NOMO-1 treated with dmso at 0.1 percent for 144 hours (cell line): ENCODE data around the gene EHF.
A peak's percentile ranks its signal among the peaks of the same experiment; 100 is the strongest.

Source experiments
- DNase-seq: peaks from one replicate; lab custom pipeline; 2025; ENCODE audit not compliant: unreplicated experiment; lab: John Stamatoyannopoulos, UW

The EHF gene

DNA sequence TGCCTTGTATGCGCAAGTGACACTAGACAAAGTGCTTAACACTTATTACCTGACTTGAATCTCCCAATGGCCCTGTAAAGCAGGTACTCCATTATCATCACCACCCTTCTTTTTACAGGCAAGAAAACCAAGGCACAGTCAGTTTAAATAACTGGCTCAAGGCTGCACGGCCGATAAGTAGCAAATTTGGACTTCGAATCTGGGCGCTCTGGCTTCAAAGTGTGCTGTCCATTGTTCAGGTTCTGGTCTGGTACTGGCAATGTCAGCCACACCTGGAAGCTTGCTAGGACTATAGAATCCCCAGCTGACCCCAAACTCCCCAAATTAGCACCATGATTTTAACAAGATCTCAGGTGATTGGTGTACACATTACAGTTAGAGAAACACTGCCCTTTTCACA lies 19.3 kb upstream of the EHF start:
- DNase-seq = no peak

DNA sequence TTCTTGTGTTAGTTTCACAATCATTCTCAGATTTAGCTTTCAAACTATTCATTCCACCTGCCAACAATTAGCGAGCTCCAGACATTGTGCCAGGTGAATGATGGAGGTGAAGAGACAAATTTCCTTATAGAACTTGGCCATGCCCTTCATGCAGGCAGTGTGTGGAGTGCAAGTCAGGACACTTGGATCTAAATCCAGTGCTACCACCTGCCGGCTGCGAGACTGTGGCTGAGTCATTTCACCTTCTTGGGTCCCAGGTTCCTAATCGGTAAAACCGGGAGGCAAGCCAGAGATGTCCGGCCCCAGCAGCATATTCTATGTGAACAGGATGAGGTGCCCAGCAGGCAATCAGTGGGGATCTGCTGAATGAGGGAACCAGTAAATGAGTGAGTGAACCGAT lies 18.6 kb upstream of the EHF start:
- DNase-seq = no peak

DNA sequence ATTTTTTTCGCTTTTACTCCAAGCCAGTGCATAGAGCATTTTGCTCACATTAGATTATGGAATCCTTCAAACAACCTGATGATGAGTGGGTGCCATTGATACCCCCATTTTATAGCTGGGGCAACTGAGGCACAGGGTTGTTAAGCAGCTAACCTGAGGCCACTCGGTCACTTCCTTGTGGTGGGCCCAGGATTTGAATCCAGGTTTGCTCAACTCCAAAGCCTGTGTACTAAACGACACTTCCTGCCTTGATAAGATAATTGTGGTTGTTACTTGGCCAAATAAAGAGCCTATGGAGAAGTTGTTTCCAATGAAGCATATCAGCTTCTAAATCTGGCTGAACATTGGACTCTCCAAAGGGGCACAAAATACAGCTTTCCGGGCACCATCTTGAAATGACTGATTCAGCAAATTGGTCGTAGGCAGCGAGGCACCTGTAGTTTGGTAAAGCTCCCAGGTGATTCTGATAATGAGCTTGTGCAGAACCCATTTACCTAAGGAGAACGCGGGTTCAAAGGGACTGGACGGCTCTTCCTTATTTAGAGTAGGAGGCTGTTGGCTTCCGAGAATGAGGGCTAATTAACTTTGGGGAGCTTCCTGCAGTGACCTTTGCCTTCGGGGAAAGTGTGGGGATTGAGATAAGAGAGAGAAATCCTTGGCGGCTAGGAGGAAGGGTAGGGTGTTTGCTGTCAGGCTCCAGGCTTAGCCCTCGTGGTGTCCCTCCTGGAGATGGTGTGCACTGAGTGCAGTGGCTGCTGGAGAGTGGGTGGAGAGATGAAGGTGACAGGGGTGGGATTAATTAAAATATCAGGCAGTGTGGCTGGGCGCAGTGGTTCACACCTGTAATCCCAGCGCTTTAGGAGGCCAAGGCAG lies 17.5 kb upstream of the EHF start:
- no peak for DNase-seq

DNA sequence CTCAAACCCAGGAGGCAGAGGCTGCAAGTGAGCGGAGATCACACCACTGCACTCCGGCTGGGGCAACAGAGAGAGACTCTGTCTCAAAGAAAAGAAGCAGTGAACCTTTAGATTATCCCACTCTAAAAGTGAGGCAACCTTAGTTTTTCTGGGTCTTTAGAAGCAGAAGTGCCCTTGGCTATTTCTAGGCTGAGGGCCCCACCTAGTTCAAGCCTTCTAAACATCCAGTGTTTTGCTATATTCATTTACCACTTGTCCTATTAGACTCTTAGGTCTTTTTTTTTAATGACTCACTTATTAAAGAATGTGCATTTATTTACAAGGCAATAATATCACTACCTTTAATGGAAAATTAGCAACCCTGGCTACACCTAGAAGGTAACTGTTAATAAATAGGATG lies 16.7 kb upstream of the EHF start:
- no peak for DNase-seq

DNA sequence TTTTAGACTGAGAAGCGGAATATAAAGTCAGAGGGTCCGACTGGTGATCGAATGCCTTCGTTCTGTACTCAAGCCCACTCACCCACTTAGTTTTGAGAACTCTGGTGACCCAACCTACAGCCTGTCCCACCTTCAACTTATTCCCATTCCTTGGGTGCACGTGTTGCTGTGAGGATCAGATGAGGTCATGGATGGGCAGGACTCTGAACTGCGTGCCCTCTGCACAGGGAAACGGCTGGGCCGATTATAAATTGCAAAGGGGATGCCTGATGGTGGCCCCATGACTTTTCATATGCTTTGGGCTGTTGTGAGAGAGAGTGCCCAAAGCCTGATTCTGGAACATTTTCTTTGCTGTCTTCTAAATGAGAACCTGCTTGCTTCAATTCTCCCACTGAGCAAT lies 16.0 kb upstream of the EHF start:
- DNase-seq = no peak

DNA sequence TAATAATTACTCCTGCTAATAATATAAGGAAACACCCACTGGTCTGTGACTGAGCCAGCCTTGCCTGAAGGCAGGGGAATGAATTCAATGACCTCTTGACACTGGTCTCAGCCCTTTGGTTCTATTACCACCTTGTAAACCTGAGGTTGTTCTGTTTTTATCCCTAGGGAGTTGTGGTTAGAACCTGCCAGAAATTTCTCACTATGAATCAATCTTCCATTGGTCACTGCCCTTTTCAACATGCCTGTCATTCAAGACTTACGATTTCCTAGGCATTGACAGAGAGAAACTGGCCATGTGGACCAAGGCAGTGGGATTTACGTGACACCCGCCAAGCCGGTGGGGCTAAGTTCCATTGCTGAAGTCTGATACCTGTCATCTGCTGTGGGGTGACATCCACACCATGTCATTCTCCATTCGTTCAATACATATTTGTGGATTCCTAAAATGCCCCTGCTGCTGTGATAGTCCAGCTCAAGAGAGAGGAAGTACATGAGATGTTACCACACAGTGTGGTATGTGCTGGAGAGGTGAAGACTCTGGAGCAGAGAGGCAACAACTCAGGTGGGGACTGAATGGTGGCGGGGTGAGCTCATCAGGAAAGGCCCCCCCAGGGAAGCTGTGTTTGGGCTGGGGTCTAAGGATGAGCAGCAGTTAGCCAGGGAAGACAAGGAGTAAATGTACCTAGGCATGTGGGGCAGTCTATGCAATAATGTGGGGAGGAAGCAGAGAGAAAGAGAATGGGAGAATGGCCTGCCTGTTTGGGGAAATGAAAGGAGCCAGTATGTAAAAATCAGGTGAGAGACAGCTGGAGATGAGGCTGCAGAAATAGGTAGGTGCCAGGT lies 15.2 kb upstream of the EHF start:
- DNase-seq = peak; percentile 30

DNA sequence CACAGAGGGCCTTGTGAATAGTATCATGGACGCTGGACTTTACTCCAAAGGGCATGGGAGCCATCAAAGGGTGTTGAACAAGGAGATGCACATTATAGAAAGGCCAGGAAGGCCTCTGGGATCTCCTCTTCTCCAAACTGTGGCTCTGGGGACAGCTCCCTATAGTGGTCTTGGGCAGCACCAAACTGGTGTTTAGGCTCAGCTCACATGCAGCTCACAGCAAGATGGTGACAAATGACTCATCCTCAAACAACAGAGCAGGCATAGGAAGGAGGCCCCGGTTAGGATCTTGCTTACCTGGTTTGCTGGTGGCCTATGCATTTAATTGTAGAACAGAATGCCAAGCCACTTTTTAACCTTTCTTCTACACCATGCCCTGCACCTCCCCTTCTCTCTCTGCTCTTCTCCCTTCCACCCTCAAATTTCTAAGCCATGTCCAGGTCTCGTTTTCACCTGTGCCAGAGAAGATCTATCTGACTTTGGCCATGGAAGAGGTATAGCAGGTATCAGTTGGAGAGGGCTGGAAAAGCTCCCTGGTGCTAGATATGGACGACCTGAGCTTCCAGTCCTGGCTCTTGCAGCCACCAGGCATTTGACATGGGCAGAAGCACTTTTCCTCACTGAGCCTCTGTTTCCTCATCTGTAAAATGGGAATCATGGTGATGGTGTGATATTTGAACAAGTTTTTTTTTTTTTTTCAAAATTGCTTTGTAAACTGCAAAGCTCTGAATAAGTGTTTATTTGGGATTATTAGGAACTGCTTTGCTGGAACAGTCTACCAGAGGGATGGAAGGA lies 14.4 kb upstream of the EHF start:
- DNase-seq = no peak

DNA sequence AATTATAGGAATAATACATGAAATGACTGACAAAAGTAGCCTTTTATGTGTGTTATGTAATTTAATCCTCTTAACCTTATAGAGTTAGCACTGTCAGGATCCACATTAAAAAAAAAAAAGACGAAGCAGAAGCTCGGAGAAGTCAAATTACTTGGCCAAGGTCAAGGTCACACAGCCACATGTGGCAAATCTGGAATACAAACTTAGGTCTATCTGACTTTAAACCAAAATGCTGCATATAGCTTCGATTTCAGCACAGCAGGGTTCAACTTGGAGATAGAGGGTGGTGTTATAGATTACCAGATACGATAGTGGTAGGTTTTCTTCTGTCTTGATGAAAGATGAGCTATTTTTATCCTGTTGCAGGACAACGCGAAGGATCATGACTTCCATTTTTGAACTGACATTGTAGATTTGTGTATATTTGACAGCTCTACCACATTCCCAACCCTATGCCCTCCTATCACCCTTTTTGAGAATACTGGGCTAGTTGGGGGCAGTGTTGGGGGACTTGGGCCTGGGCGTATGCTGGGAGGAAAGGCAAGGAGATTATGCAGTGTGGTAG lies 11.6 kb upstream of the EHF start:
- no peak for DNase-seq

DNA sequence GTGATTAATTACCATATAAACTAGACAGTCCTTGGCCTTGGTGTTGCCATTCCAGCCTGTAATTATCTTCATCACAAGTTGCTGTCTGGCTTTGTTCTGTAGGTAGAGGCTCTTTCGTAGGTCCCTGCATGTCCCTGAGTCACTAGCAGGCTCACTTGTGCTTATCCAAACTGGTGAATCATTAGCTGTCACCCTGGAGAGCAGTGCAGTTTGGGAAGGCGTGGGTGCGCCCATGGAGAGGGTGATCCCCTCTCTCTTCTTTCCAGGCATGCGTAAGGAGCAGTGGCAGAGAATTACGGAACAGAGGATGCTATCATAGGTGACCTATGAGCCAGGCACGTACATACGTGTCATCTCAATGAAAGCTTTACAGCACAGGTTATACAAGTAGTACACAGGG lies 11.0 kb upstream of the EHF start:
- no peak for DNase-seq

DNA sequence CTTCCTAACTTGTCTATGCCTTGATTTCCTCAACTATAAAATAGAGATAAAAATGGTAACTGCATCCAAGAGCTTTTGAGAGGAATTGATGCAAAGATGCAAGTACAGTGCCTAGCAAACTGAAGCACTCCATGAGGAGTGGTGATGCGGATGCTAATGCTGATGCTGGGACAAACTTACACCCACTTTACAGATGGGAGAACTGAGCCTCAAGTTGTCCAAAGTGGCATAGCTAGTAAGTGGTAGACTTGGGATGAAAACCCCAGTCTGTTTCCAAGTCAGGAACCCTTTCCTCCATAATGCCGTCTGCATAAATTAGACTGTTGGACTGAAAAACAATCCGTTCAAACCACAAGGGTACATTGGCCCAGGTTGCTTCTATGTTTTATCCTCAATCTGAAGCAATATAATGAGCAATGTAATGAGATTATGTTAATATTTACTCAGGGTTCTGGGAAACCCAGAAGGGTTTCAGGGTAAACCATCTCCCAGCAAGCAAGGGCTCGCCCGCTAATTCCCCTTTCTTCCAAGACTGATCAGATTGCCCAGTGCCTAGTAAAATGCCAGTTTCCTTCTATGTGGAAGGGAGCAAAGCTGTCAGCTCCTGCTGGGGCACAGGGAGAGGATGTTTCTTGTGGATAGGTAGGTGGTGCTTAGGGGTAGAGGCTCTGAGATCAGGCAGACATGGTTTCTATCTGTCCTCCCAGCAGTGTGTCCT lies 10.4 kb upstream of the EHF start:
- no peak for DNase-seq

DNA sequence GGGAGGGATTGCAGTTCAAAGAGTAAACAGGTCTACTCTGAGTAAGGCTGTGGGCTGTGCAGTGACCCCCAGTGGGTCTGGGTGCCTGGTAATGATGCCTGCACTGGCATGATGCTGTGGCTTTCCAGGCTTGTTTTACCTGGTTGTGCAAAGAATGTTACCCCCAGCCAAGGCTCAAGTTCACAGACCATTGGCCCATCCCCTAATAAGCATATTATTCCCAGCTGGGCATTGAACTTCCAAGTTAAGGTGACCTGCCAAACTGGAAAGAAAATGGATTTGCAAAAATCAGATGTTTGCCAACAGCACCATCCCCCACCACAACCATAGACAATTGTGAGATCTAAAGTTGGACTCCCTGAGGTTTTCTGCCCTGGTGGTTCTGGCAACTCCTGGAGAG lies 7.9 kb upstream of the EHF start:
- DNase-seq = no peak

DNA sequence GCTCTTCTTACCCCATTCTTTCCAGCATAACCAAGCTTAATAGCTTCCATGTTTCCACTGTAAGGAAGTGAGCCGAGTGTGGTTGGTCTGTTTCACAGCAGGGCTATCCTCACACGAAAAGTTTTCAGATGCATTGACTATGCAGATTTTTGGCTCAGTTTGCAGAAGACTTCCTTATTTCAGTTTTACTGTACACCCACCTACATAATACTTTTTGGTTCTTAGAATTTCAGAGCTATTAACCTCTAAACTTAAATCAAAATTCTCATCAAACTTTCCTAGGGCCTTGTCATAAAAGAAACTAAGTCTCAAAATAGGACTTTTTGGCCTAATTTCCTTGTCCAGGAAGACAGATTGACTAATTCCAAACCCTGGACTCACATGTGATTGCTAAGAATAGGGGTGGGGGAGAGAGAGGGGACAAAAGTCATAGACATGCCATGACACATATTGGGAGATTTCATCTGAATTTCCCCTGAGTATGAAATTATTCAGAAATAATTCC lies 7.3 kb upstream of the EHF start:
- peak; percentile 51 for DNase-seq

DNA sequence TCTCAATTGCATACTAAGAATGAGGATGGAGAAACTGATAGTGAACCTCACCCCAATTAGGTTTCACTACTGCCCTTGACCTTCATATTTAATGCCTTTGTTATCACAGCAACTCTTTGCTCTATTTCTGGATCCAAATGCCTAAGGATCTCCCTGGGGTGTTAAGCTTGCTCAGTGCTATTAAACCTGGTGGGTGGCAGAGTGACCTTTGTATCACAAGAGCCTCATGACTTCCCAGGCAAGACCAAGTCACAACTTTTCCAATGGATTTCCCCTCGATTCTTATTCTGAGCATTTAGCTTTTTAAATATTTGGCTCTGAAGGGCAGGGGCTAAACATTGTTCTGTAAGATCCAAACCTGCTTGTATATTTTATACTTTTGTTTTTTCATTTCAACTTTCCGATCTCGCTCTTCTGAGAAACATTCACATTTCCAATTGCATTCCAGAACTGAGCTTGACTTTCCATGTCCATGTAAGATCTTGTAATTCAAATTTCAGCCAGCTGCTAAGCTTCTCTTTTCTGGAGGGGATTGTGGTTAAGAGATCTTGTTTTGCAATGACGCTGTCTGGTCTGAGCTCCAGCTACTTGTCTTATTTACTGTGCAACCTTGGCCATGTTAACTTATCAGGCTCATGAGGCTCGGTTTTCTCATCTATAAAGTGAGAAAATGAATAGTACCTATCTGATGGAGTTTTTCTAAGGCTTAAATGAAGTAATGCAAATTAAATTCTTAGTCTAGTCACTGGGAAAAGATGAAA lies 6.4 kb upstream of the EHF start:
- peak; percentile 69 for DNase-seq

DNA sequence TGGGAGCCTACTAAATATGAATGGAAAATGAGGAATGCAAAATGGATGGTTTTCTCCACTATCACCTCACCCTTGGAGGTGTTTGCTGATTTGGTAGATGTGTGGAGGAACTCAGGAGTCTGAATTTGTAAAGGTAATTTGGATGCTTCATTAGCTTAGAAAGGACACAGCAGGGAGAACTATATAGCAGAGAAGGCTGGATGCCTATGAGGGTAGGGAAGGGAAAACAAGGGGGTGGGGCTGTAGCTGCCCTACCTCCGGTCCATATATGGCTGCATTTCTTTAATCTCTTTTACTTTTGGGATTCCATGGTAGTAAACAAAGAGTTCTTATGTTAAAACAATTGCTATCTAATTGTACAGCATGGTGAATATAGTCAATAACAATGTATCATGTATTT lies 4.8 kb upstream of the EHF start:
- DNase-seq = no peak

DNA sequence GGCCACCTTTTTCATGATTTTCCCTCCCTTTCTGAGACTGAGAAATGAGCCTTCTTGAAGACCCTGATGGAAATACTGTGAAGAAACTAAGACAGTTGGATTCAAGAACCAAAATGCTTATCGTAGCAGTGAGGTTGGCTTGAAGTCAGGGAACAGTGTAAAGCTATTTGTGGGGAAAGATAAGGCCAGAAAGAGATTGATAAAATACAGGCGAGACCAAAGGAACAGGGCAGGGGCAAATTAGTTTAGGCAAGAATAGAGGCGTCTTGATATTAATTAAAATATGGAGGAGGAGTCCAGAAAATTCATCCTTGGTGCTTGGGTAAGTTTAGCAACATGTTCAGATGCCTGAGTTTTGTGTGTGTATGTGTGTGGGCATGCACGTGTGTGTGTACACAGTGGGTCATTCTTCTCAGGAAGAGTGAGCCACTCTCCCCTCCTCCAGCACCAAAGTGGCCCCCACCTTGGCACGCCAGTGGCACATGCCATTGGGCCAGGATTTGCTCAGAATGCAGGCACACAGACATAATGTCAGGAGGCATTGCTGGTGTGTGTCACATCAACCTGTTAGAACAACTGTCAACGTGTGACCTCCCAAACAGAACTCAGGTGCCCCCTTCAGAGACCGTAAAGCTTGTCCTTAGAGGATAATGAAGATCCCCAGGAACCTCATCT lies 3.9 kb upstream of the EHF start:
- no peak for DNase-seq

DNA sequence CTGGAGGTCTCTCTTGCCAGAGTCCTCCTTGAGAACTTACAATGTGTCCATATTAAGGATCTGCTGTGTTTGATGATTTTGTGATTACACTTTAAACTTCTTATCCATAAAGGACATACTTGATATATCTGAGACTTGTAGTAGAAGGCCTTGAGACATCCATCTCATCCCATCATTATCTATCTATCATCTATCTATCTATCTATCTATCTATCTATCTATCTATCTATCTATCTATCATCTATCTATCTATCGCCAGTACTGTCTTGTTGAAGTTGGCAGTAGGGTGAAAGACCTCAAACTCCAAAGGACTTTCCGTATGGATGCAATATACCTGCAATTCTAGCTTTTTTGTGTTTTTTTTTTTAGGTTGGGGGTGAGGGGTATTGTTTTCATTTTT lies 2.5 kb upstream of the EHF start:
- DNase-seq = no peak

DNA sequence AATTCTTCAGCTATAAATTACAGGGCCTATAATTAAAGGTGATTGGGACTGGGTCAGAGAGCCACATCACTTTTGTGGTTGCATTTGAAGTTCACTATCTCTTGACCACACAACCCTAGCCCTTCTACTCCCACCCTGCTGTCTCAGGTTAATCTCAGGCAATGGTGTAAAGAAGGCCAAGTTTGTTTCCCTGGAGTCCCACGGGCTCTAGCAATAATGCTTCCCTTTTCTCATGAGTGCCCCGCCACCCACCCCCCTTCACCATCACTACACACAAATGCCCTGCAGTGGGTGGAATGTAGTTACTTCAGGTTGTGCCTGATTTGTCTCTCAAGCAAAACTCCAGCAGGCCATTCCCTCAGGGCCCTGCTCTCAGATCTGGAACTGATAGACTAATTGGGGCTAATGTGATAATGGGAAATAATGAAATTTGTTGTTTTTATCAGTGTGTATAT lies 1.8 kb upstream of the EHF start:
- no peak for DNase-seq

DNA sequence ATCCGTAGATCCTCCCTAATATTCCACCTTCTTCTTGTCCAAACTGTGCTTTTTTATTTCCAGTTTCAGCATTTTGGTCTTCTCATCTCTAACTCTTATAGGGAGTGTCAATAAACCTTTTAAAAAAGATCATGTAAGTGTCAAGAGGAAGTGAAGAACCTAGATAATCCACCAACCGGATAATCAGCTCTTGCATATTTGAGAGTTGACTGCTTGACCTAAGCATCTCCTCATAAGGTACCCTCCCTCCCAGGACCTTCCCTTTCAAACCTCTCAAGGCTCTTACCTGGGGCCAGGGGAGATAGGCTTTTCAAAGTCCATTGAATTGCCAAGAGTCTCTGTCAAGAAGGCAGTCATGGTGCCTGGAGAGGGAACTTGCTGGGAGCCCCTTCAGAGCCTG lies 691 bp upstream of the EHF start:
- no peak for DNase-seq

DNA sequence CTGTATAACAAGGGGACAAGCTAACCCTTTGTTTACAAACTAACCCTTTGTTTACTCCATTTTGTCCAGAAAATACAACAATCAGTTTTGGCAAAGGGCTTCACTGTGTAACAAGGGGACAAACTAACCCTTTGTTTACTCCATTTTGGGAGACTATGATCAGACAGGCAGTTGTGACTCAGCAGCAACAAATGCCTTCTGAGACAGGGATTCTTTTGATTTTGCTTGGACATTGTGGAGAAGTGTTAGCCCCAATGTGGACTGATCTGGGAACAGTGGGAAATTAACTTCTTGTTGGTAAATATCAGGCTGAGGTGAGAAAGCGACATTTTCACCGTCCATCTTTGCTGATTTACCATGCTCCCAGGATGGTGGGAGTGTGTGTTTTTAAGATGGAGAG lies 983 bp downstream of the EHF start:
- DNase-seq = no peak
